Parathyroid adenoma (tissue), 2 donors: ENCODE measurements around the gene DISC1.

Experiments used
- H2AFZ ChIP-seq: fragments of 300-600 bp; sonication (generic); one replicate; pipeline ENCODE4 v1.7.0; 2017; ENCODE audit warnings: antibody characterized with exemption, mild to moderate bottlenecking
- H3K27ac ChIP-seq: fragments of 300-600 bp; sonication (generic); one replicate; pipeline ENCODE4 v1.7.0; 2017
- H3K27me3 ChIP-seq: fragments of 300-600 bp; sonication (generic); one replicate; pipeline ENCODE4 v1.7.0; 2017; ENCODE audit warnings: low read length; ENCODE audit not compliant: control insufficient read depth, insufficient read depth
- H3K36me3 ChIP-seq: fragments of 300-600 bp; sonication (generic); one replicate; pipeline ENCODE4 v1.7.0; 2017; ENCODE audit warnings: low read length; ENCODE audit not compliant: control insufficient read depth, insufficient read depth
- H3K4me1 ChIP-seq: fragments of 300-600 bp; sonication (generic); one replicate; pipeline ENCODE4 v1.7.0; 2017; ENCODE audit warnings: control low read depth
- H3K4me2 ChIP-seq: fragments of 300-600 bp; sonication (generic); one replicate; pipeline ENCODE4 v1.7.0; 2017; ENCODE audit warnings: low read length
- H3K4me3 ChIP-seq: fragments of 300-600 bp; sonication (generic); one replicate; pipeline ENCODE4 v1.7.0; 2017; ENCODE audit warnings: low read depth, low read length
- H3K79me2 ChIP-seq: fragments of 300-600 bp; sonication (generic); one replicate; pipeline ENCODE4 v1.7.0; 2017; ENCODE audit warnings: control low read depth
- H3K9ac ChIP-seq: fragments of 300-600 bp; sonication (generic); one replicate; pipeline ENCODE4 v1.7.0; 2017; ENCODE audit warnings: mild to moderate bottlenecking
- H3K9me3 ChIP-seq: fragments of 300-600 bp; sonication (generic); one replicate; pipeline ENCODE4 v1.7.0; 2017; ENCODE audit warnings: low read length; ENCODE audit not compliant: control insufficient read depth
- CTCF ChIP-seq: fragments of 300-600 bp; sonication (generic); IDR thresholded peaks from one replicate; pipeline ENCODE4 v1.7.0; 2017; ENCODE audit warnings: antibody characterized with exemption, mild to moderate bottlenecking
- donor health status: primary hyperparathyroidism.

The DISC1 gene

GRCh38 chr1:231701306-231701705 is 74.7 kb downstream of the DISC1 start:
- H2AFZ ChIP-seq: no peak overlapping the region
- no peak overlapping the region for H3K4me2 ChIP-seq
- no peak overlapping the region for H3K4me3 ChIP-seq
- H3K27me3 ChIP-seq: no peaks in the 10 kb centered on the region
- TF ChIP-seq CTCF: no peak
- H3K27ac ChIP-seq: no peak overlapping the region
- H3K9me3 ChIP-seq: no peaks in the 10 kb centered on the region
- H3K36me3 ChIP-seq: no peaks in the 10 kb centered on the region
- no peaks in the 10 kb centered on the region for H3K4me1 ChIP-seq
- H3K9ac ChIP-seq: no peak overlapping the region
- H3K79me2 ChIP-seq: no peaks in the 10 kb centered on the region

GRCh38 chr1:231702331-231702730 is 75.7 kb downstream of the DISC1 start:
- no peak overlapping the region for H2AFZ ChIP-seq
- no peak overlapping the region for H3K9ac ChIP-seq
- TF ChIP-seq CTCF: no peak
- H3K4me3 ChIP-seq: no peak overlapping the region
- no peak overlapping the region for H3K27ac ChIP-seq
- no peaks in the 10 kb centered on the region for H3K79me2 ChIP-seq
- no peak overlapping the region for H3K4me2 ChIP-seq
- H3K27me3 ChIP-seq: no peaks in the 10 kb centered on the region
- no peaks in the 10 kb centered on the region for H3K9me3 ChIP-seq
- H3K36me3 ChIP-seq: no peaks in the 10 kb centered on the region
- no peaks in the 10 kb centered on the region for H3K4me1 ChIP-seq

GRCh38 chr1:231702804-231703203 is 76.2 kb downstream of the DISC1 start:
- Histone ChIP-seq H3K27me3 (no peaks in the 10 kb centered on the region), H2AFZ (no peak overlapping the region), H3K9ac (no peak overlapping the region), H3K9me3 (no peaks in the 10 kb centered on the region), H3K4me3 (no peak overlapping the region), H3K79me2 (no peaks in the 10 kb centered on the region), H3K4me1 (no peaks in the 10 kb centered on the region), H3K36me3 (no peaks in the 10 kb centered on the region), H3K27ac (no peak overlapping the region), H3K4me2 (no peak overlapping the region)
- TF ChIP-seq CTCF: no peak

GRCh38 chr1:231705806-231706760 is 79.5 kb downstream of the DISC1 start:
- Histone ChIP-seq H3K9me3 (no peaks in the 10 kb centered on the region), H3K4me3 (no peak overlapping the region), H3K9ac (no peak overlapping the region), H3K4me1 (no peaks in the 10 kb centered on the region), H3K79me2 (no peaks in the 10 kb centered on the region), H2AFZ (no peak overlapping the region), H3K27me3 (no peaks in the 10 kb centered on the region), H3K27ac (no peak overlapping the region), H3K36me3 (no peaks in the 10 kb centered on the region), H3K4me2 (no peak overlapping the region)
- no peak for TF ChIP-seq CTCF

- Histone ChIP-seq H3K4me3 (no peak overlapping the region), H3K27me3 (no peaks in the 10 kb centered on the region), H3K36me3 (no peaks in the 10 kb centered on the region), H3K27ac (no peak overlapping the region), H3K9me3 (no peaks in the 10 kb centered on the region), H3K79me2 (no peaks in the 10 kb centered on the region), H3K9ac (no peak overlapping the region), H3K4me1 (no peaks in the 10 kb centered on the region), H2AFZ (no peak overlapping the region), H3K4me2 (no peak overlapping the region)
- TF ChIP-seq CTCF: no peak
Observed at GRCh38 chr1:231706934-231707333, 80.3 kb downstream of the DISC1 start.
